HG03039 (cell line): ENCODE data around the gene PLIN5.
"Not testable (repeated sequence)": the region's sequence is repeated elsewhere in the genome, so short reads cannot be mapped to it uniquely, and the experiment has no call there.

ENCODE experiments used
- ATAC-seq: cut with Tn5 transposase; IDR thresholded peaks from one replicate; pipeline ENCODE4 v1.9.1; 2021; ENCODE audit warnings: mild to moderate bottlenecking, moderate library complexity; ENCODE audit not compliant: unreplicated experiment

PLIN5 gene

GRCh38 chr19:4543842-4544647 is 9.0 kb upstream of the PLIN5 start:
- no peak for ATAC-seq

DNA sequence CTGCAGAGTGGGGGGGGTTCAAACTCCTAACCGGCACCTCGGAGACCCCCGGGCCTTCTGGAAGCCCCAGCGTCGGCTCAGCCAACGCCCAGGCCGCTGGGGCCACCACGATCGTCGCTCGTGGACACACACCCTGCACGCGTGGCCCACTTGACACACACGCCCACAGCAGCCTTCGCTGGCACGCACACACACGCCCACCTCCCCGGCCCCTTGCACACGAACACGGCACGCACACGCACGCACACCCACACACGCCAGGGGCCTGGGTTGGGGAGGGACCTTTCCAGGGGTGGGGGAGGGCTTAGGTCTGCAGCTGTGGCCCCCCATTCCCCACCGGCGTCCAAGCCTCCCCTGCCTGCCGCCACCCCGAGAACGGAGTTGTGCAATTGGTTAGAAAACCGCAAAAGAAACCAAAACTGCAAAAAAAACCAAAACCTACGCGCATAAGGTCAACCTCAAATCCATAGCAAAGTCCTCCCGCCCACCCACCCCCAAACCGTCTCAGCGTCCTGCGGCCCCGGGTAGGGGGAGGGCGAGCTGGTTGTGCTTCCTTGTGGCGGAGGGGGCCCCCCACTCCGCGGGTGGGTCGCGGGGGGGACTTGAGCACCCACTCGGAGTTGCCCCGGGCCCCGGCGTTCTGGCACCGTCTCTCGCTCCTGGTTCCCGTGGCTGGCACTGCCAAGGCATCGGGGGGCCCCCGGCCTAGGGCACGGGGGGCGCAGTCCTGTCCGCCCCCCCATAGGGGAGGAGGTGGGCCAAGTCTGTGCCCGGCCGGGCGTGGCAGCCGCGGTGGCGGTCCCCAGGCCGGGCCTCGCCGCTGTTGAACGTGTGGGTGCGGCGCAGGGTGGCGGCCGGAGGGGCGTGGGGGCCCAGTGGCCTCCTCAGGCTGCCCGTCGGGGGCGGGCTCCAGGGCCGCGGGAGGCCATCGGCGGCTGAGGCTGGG is 8.1 kb upstream of the PLIN5 start:
- no peak for ATAC-seq

- ATAC-seq = not testable (repeated sequence)
These were observed 6.8 kb upstream of the PLIN5 start for GRCh38 chr19:4541806-4542145.

GRCh38 chr19:4541114-4541805 is 6.2 kb upstream of the PLIN5 start:
- no peak for ATAC-seq

GRCh38 chr19:4539693-4540581 is 4.9 kb upstream of the PLIN5 start, which contains the start of gene LRG1:
LRG1 (minus strand) TSS chr19:4540036; CDS start chr19:4540013, 23 bp downstream.
- no peak for ATAC-seq

- no peak for ATAC-seq
These were observed 4.2 kb upstream of the PLIN5 start for GRCh38 chr19:4539169-4539692.

- ATAC-seq = no peak
These were observed 3.6 kb upstream of the PLIN5 start for GRCh38 chr19:4538601-4538954.

DNA sequence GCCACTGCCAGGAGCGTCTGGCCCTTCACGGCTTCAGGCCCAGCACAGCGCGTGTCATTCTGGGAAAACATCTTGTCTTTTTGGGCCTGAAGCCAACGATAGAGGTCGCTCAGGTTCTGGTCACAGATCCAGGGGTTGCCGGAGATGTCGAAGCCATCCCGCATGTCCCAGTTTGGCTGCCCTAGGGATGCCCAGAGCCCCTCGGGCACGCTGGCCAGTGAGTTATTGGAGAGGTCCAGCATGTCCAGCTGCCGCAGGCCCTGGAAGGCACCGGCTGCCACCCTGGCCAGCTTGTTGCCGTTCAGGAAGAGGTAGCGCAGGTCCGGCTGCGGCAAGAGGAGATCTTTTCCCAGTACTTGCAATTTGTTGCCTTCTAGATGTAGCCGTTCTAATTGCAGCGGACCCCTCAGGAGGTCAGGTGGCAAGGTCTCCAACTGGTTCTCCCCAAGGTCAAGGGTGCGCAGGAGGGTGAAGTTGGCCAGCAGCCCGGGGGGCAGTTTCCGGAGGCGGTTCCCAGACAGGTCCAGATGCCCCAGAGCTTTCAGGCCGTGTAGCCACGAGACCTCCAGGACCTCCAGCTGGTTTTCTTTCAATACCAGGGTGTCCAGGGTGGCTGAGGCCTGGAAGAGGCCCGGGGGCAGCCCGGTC is 3.1 kb upstream of the PLIN5 start:
- no peak for ATAC-seq

GRCh38 chr19:4536798-4537197 is 1.8 kb upstream of the PLIN5 start:
- ATAC-seq = no peak

DNA sequence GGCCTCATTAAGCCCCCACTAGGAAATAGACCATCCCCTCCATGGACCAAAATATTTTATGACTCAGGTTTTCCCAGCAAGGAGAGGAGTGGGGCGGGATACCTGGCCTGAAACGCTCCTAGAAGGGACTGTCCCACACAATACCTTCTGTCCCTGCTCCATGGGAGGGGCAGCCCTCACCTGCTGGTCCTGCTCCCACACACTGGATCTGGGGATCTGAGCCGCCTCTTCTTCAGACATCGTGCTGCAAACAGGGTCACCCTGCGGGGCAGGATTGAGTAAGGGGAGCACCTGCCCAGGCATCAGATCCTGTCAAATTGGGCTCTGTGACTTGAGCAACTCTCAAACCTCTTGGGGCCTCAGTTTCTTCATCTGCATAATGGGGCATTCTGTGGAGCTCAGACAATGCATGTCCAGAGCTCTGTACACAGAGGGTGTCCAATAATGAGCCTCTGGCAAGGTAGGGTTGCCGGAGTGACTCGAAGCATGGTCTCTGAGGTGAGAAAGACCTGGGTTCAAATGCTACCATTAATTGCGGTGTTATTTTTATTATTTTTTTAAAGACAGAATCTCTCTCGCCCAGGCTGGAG is 1.1 kb downstream of the PLIN5 start:
- ATAC-seq = no peak

DNA sequence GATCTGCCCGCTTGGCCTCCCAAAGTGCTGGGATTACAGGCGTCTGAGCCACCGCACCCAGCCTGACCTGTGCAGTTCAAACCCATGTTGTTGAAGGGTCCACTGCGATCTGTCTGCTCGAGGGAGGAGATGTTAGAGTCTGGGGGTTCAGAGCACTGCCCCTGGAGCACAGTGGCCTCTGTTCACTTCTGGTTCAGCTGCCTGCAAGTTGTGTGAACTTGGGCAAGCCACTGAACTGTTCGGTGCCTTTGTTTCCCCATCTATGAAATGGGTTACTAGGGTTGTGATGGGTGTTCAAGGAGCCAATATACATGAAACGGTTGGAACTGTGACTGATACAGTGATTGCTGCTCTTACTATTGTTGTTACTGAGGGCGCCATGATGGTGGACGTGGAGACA is 1.7 kb downstream of the PLIN5 start:
- ATAC-seq = no peak

- ATAC-seq = no peak
These were observed 3.4 kb downstream of the PLIN5 start for GRCh38 chr19:4531562-4532165.

- no peak for ATAC-seq
These were observed 5.0 kb downstream of the PLIN5 start for GRCh38 chr19:4529924-4530522.

DNA sequence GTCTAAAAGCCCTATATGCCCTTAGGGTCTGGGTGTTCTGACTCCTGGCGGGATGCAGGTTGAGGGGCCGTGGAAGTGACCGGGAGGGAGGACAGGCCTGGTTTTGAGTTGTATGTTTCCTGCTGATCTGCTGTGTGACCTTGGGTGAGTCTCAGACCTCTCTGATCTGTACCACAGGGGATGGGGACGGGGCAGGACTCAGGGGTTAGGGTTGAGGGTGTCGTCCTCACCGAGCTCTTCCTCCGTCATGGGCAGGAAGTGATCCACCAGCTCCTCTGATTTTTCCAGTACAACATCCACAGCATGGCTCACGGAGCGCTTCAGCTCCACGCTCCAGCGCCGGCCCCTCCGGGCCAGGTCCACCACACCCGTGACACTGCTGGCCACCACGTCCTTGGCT is 6.2 kb downstream of the PLIN5 start:
- ATAC-seq = no peak

DNA sequence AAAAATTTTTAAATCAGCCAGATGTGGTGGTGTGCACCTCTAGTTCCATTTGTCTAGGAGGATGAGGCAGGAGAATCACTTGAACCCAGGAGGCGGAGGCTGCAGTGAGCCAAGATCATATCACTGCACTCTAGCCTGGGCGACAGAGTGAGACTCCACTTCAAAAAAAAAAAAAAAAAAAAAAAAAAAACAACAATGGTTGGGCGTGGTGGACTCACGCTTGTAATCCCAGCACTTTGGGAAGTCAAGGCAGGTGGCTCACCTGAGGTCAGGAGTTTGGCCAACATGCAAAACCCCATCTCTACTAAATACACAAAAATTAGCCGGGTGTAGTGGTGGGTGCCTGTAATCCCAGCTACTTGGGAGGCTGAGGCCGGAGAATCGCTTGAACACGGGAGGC is 7.6 kb downstream of the PLIN5 start:
- ATAC-seq = not testable (repeated sequence)

- ATAC-seq = no peak
These were observed 9.4 kb downstream of the PLIN5 start for GRCh38 chr19:4525563-4526002.

GRCh38 chr19:4524808-4525562 is 10.0 kb downstream of the PLIN5 start:
- no peak for ATAC-seq
